Ovary (tissue), 9 donors: ENCODE measurements around the gene KCTD10. TPM values are rescaled to one million over a fixed set of nuclear protein-coding genes. Genes with fewer than 3 reads are reported as not detected.

Experiments used
- DNase-seq, 5 donors: peaks; one replicate each; pipeline ENCODE4 v3.0.0-alpha.2; 2019 to 2020
- H3K27ac ChIP-seq, 2 donors: fragments of 200-600 bp; one replicate each; pipeline versions ENCODE4 v1.5.1 to v1.8.0; 2019 to 2022
- H3K27me3 ChIP-seq: fragments of 200-600 bp; one replicate; pipeline ENCODE4 v1.8.0; 2022
- H3K36me3 ChIP-seq: fragments of 200-600 bp; sonication (generic); one replicate; pipeline ENCODE4 v1.5.1; 2019
- H3K4me1 ChIP-seq: one replicate; pipeline ENCODE4 v1.8.1; 2013; ENCODE audit warnings: mild to moderate bottlenecking, moderate library complexity; ENCODE audit not compliant: insufficient read depth
- H3K4me3 ChIP-seq: fragments of 200-600 bp; sonication (generic); one replicate; pipeline ENCODE4 v1.5.1; 2017
- H3K9me3 ChIP-seq, 2 donors: fragments of 200-600 bp in 1 of 2; sonication (generic) in 1 of 2; one replicate each; pipeline versions ENCODE4 v1.5.1 to v1.8.1; 2013 to 2019; ENCODE audit warnings: mild to moderate bottlenecking in 1 of 2, moderate library complexity in 1 of 2
- EP300 ChIP-seq: sonication (generic); formaldehyde crosslinking; IDR thresholded peaks from one replicate; pipeline ENCODE4 v1.6.1; 2017; ENCODE audit warnings: antibody characterized with exemption
- POLR2A ChIP-seq: fragments of 450-650 bp; IDR thresholded peaks from one replicate; pipeline ENCODE4 v1.6.1; 2017; ENCODE audit warnings: antibody characterized with exemption, mild to moderate bottlenecking, moderate library complexity
- WGBS, 3 donors: extraction: QIAGEN DNeasy Blood & Tissue Kit in 1 of 3; methylation state at CpG; one replicate each; pipeline versions ENCODE4 v1.1.5 to v1.1.7; 2013 to 2017; 5-methylcytosine and 5-hydroxymethylcytosine counted together
- intact Hi-C, 4 donors: fragments of 100-400 bp; cut with DNase I; formaldehyde crosslinking; loops; one replicate each; pipeline versions ENCODE4 v1.11.0 to v1.15.1; 2022 to 2023
- polyA plus RNA-seq, 2 donors: library from polyadenylated mRNA; stranded (reverse); fragments of 200-250 nt in 1 of 2; fragments of 350-450 nt in 1 of 2; fragmentation: Illumina TruSeq in 1 of 2; extraction: RNeasy Lipid Tissue Mini Kit (QIAGEN cat#74804) in 1 of 2; gene quantifications; one replicate each; pipeline ENCODE4 v1.2.3, GENCODE V29; 2013 to 2014
- total RNA-seq, 7 donors: library from RNA; depleted of rRNA in 2 of 7; stranded (reverse); fragments of >200 nt in 2 of 7; fragmentation: NEBNext Ultra II Directional in 3 of 7; extraction: Animal tissue kit (Norgen Biotek cat#: 25700) in 3 of 7; gene quantifications; one replicate each; pipeline versions ENCODE4 v1.1.0 to v1.2.4, GENCODE V29; 2016 to 2023
- TF ChIP-seq, protein P1 (sequence below), 3 donors: fragments of 450-650 bp in 2 of 3; fragments of 200-600 bp in 1 of 3; IDR thresholded peaks; one replicate each; pipeline versions ENCODE4 v1.5.1 to v1.8.0; 2016 to 2022; ENCODE audit warnings: antibody characterized with exemption in 3 of 3, mild to moderate bottlenecking in 1 of 3
- donor health status: DM: no; HTN: no; CAD: no; lungs with moderate emphysema.
- donor health status: DM: no; HTN: no; CAD: no.
- donor health status: Bipolar disorder and iron deficiency.
- donor health status: DM: yes; HTN: yes; CAD: no.
- donor health status: DM: no; HTN: no; CAD: no.
- donor health status: DM: yes; HTN: yes; CAD: no.

KCTD10 gene
- total and polyA plus RNA-seq, 9 donors, result 21.6 to 70.6 (median 38.0) TPM

DNA sequence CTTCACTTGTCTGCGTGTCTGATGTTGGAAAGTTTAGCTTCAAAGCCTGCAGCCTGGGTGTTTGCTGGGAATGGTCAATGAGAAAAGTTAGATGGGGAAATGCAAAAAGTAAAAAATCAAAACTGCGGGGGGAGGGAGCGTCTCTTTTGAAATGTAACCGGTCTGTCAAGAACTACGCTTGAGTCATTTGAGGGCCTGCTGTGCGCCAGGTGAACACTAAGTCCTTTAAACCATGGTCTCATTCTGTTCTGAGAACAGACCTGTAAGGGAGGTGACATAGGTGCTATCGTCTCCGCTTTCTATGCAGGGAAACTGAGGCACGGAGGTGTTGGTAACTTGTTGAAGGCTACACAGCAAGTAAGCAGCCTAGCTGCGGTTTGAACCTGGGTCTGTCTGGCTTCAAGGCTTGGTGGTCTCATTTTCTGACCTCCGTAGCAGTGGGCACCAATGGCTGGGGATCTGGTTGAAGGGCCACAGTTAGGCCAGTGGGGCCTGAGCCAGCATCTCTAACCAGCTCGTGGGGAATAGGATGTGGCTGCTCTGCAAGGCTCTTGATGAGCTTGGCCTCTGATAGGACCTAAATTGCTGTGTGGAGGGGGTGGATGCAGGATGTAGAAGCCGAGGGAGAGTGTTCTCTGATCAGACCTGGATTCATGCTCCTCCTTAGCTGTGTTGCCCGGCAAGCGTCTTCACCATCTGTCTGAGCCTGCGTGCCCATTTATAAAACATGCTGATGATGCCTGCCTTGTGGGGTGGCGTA, 41.5 kb downstream of the KCTD10 start:
- no peak overlapping the region for H3K4me3 ChIP-seq
- WGBS, 3 donors, result 77 to 82% (median 78%) methylated on average over 17 of the region's 17 CpGs
- intact Hi-C loops, result loop anchor here in 2 of 4 donors (5.0 to 10.0 kb wide), 3 partner anchors 42 to 159 kb away; partner anchors contain the start of genes KCTD10 (in 1 of the 2) and UBE3B (in 1 of the 2)
- no peaks in the 10 kb centered on the region for H3K4me1 ChIP-seq
- H3K27me3 ChIP-seq, result no peaks in the 10 kb centered on the region
- TF ChIP-seq EP300 (no peak), POLR2A (no peak)
- TF ChIP-seq, protein P1, sequence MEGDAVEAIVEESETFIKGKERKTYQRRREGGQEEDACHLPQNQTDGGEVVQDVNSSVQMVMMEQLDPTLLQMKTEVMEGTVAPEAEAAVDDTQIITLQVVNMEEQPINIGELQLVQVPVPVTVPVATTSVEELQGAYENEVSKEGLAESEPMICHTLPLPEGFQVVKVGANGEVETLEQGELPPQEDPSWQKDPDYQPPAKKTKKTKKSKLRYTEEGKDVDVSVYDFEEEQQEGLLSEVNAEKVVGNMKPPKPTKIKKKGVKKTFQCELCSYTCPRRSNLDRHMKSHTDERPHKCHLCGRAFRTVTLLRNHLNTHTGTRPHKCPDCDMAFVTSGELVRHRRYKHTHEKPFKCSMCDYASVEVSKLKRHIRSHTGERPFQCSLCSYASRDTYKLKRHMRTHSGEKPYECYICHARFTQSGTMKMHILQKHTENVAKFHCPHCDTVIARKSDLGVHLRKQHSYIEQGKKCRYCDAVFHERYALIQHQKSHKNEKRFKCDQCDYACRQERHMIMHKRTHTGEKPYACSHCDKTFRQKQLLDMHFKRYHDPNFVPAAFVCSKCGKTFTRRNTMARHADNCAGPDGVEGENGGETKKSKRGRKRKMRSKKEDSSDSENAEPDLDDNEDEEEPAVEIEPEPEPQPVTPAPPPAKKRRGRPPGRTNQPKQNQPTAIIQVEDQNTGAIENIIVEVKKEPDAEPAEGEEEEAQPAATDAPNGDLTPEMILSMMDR (IDR thresholded peaks at IDR 0.05), result no peak
- no peak overlapping the region for H3K27ac ChIP-seq
- no peaks in the 10 kb centered on the region for H3K36me3 ChIP-seq
- no peaks in the 10 kb centered on the region for H3K9me3 ChIP-seq
- no peak for DNase-seq

DNA sequence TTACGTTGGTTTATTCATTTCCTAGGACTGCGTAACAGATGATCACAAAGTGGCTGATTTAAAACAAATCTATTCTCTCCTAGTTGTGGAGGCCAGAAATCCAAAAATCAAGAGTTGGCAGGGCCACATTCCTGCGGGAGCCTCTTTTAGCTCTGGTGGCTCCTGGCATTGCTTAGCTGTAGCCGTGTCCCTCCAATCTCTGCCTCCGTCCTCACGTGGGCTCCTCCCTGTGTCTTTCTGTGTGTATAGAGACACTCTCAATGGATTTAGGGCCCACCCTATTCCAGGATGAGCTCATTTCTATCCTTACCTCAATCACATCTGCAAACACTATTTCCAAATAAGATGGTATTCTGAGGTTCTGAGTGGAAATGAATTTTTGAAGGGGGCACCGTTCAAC, 42.5 kb downstream of the KCTD10 start:
- TF ChIP-seq EP300, result no peak
- TF ChIP-seq POLR2A, result no peak
- TF ChIP-seq, protein P1 (IDR thresholded peaks at IDR 0.05), result no peak
- no peaks in the 10 kb centered on the region for H3K9me3 ChIP-seq
- H3K27ac ChIP-seq, result no peak overlapping the region
- no peaks in the 10 kb centered on the region for H3K4me1 ChIP-seq
- WGBS, 3 donors, result 77 to 83% (median 82%) methylated on average over 7 of the region's 7 CpGs
- DNase-seq, result no peak
- intact Hi-C loops, result loop anchor here in 1 of 4 donors (10.0 kb wide), 2 partner anchors 60 to 160 kb away; no protein-coding TSS in a partner anchor
- no peak overlapping the region for H3K4me3 ChIP-seq
- H3K36me3 ChIP-seq, result no peaks in the 10 kb centered on the region
- no peaks in the 10 kb centered on the region for H3K27me3 ChIP-seq

DNA sequence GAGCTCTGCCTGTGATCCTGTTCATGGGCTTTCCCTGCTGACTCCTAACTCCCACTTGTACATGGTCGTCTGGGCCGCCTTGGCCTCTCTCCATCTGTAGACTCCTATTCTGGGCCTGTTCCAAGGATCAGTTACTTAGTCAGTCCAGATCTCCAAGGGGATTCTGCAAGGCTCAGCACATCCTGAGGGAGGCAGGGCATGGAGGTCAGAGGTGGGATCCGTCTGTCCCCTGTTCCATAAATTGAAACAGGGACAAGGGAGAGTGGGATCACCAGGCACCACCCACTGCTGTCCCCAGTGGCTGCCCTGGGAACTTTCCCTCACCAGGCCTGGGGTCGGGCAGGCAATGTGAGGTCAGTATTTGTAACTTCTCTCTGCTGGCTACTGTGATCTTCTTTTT, 43.5 kb downstream of the KCTD10 start:
- Histone ChIP-seq H3K4me3 (no peak overlapping the region), H3K4me1 (no peaks in the 10 kb centered on the region), H3K27me3 (no peaks in the 10 kb centered on the region), H3K9me3 (no peaks in the 10 kb centered on the region), H3K36me3 (no peaks in the 10 kb centered on the region), H3K27ac (no peak overlapping the region)
- no peak for DNase-seq
- TF ChIP-seq, protein P1 (IDR thresholded peaks at IDR 0.05), result no peak
- TF ChIP-seq POLR2A (no peak), EP300 (no peak)
- intact Hi-C loops, result loop anchor here in 1 of 4 donors (10.0 kb wide), 2 partner anchors 61 to 161 kb away; no protein-coding TSS in a partner anchor
- WGBS, 3 donors, result 63 to 66% (median 64%) methylated on average over 4 of the region's 4 CpGs

- Histone ChIP-seq H3K27ac (no peak overlapping the region), H3K36me3 (no peaks in the 10 kb centered on the region), H3K27me3 (no peaks in the 10 kb centered on the region), H3K9me3 (no peaks in the 10 kb centered on the region), H3K4me3 (no peak overlapping the region), H3K4me1 (no peaks in the 10 kb centered on the region)
- TF ChIP-seq, protein P1 (IDR thresholded peaks at IDR 0.05), result peak; percentile 22 to 47 (median 37)
- no peak for TF ChIP-seq POLR2A
- 31 to 41% (median 38%) methylated on average over 14 of the region's 14 CpGs for WGBS, 3 donors
- intact Hi-C loops, result loop anchor here in 1 of 4 donors (10.0 kb wide), 2 partner anchors 62 to 162 kb away; no protein-coding TSS in a partner anchor
- DNase-seq, result peak; percentile 68 to 89 (median 80)
Measured at GRCh38 chr12:109432842-109433304, 44.2 kb downstream of the KCTD10 start.
